HL-60 (cell line): Measurements from ENCODE around the gene HOXA11.
A peak's percentile ranks its signal among the peaks of the same experiment; 100 is the strongest.

ENCODE experiments used
- DNase-seq, 2 experiments: peaks; one replicate each; pipeline ENCODE4 v3.0.0-alpha.2; 2010 to 2020; ENCODE audit warnings: low read depth in 1 of 2, low spot score in 1 of 2
- H3K27ac ChIP-seq: fragments of 250-450 bp; sonication (Bioruptor Pico); replicated peaks from 2 replicates; pipeline ENCODE4 v1.5.1; 2020; ENCODE audit warnings: mild to moderate bottlenecking, moderate library complexity
- H3K27me3 ChIP-seq: fragments of 250-450 bp; sonication (Bioruptor Pico); 2 replicates; pipeline ENCODE4 v1.5.1; 2021; ENCODE audit warnings: mild to moderate bottlenecking, moderate library complexity; ENCODE audit not compliant: insufficient read depth, poor library complexity, severe bottlenecking
- H3K4me3 ChIP-seq: replicated peaks from 2 replicates; pipeline ENCODE4 v1.5.1; 2011; ENCODE audit warnings: mild to moderate bottlenecking, control low read depth, low read length; ENCODE audit not compliant: insufficient read depth
- GABPA ChIP-seq: IDR thresholded peaks from 2 replicates; pipeline ENCODE4 v1.6.1; 2012; ENCODE audit warnings: low read depth
- POLR2AphosphoS5 ChIP-seq: IDR thresholded peaks from 2 replicates; pipeline ENCODE4 v1.6.1; 2012; ENCODE audit warnings: low read depth
- SPI1 ChIP-seq: IDR thresholded peaks from 2 replicates; pipeline ENCODE4 v1.6.1; 2012; ENCODE audit warnings: low read depth, mild to moderate bottlenecking, borderline replicate concordance
- long read RNA-seq: library from polyadenylated mRNA; unstranded; transcript quantifications from one replicate; pipeline ENCODE4 v2.0.0, GENCODE V29; 2020
- TF ChIP-seq, protein P1 (sequence below): IDR thresholded peaks from 2 replicates; pipeline ENCODE4 v1.6.1; 2012; ENCODE audit warnings: low read depth; ENCODE audit not compliant: insufficient replicate concordance
- TF ChIP-seq, protein P2 (sequence below): IDR thresholded peaks from one replicate; pipeline ENCODE4 v1.5.1; 2011; ENCODE audit warnings: low read length, control low read depth, inconsistent platforms; ENCODE audit not compliant: insufficient read depth

Gene HOXA11
- long read RNA-seq, transcript HOXA11-201 (2 exons, 2,295 nt), result major isoform, 9 of 9 reads
- long read RNA-seq, partial matches to known transcripts, result 0 of 9 reads
- long read RNA-seq, other reads (novel, unspliced or antisense), result 0 of 9 reads

DNA sequence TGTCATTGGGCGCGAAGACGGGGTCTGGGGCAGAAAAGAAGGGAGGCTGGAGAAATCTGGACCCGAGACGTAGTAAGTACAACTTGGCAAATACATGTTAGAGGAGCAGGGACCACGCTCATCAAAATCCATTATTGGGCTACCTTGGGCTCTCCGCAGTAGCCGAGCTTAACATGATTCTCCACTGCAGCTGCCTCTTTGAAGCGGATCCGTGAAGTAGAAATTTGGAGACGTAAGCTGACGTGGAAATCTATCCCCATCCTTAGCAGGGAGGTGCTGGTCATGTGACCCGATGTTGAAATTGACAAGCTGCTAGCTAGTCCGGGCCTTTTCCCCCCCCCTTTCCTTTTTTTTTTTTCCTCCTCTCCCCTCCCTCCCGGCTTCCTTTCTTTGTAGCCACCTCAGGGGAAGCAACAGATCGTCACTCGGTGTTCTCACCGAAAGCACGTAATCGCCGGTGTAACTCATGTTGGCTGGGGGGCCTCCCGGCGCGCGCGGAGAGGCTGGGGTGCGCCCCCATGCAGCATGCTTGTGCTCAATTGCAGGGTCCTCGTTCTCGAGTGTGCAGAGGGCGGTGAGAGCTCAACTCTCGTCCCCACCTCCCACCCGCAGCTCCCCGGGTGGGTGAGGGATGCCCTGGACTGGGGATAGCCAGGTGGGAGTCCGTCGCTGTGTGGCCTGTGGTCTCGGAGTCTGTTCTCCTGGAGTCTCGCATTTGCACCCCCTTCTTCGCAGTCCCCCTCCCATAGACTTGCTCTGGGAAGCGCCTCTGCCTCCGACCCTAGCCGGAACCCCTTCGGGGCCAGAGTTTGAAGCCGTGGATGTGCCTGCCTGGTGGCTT lies at the start of gene HOXA11:
HOXA11 (minus strand) TSS at position 220 of the 841 bp plus-strand sequence; CDS start at position 132, 88 bp downstream.
- H3K27me3 ChIP-seq, result peaks cover 58% of the 10 kb centered on the region
- H3K27ac ChIP-seq, result no peak within 1 kb of the TSS
- peak; percentile 71 to 88 for DNase-seq

DNA sequence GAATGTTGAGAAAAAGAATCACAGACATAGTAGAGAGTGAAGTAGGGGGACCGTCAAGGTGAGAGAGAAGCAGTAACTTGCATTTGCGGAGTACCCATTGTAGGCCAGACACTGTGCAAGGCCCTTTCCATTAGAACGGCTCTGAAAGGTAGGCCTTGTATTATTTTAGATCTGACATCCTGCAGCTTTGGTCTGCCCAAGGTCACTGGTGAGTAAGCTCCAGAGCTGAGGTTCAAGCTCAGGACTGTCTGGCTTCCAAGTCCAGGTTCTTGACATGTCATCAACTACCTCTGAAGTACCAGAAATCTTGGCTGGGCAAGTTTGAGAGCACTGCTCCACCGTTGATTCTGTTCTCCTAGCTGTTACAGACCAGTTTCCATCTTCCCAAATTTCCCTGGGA lies 44.4 kb upstream of the HOXA11 start:
- no peak for DNase-seq
- Histone ChIP-seq H3K4me3 (no peak overlapping the region), H3K27ac (no peak overlapping the region), H3K27me3 (peaks cover 32% of the 10 kb centered on the region)
- TF ChIP-seq POLR2AphosphoS5, result no peak
- TF ChIP-seq, protein P1, sequence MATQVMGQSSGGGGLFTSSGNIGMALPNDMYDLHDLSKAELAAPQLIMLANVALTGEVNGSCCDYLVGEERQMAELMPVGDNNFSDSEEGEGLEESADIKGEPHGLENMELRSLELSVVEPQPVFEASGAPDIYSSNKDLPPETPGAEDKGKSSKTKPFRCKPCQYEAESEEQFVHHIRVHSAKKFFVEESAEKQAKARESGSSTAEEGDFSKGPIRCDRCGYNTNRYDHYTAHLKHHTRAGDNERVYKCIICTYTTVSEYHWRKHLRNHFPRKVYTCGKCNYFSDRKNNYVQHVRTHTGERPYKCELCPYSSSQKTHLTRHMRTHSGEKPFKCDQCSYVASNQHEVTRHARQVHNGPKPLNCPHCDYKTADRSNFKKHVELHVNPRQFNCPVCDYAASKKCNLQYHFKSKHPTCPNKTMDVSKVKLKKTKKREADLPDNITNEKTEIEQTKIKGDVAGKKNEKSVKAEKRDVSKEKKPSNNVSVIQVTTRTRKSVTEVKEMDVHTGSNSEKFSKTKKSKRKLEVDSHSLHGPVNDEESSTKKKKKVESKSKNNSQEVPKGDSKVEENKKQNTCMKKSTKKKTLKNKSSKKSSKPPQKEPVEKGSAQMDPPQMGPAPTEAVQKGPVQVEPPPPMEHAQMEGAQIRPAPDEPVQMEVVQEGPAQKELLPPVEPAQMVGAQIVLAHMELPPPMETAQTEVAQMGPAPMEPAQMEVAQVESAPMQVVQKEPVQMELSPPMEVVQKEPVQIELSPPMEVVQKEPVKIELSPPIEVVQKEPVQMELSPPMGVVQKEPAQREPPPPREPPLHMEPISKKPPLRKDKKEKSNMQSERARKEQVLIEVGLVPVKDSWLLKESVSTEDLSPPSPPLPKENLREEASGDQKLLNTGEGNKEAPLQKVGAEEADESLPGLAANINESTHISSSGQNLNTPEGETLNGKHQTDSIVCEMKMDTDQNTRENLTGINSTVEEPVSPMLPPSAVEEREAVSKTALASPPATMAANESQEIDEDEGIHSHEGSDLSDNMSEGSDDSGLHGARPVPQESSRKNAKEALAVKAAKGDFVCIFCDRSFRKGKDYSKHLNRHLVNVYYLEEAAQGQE, result no peak
- TF ChIP-seq SPI1, result no peak
- no peak for TF ChIP-seq GABPA
- TF ChIP-seq, protein P2, sequence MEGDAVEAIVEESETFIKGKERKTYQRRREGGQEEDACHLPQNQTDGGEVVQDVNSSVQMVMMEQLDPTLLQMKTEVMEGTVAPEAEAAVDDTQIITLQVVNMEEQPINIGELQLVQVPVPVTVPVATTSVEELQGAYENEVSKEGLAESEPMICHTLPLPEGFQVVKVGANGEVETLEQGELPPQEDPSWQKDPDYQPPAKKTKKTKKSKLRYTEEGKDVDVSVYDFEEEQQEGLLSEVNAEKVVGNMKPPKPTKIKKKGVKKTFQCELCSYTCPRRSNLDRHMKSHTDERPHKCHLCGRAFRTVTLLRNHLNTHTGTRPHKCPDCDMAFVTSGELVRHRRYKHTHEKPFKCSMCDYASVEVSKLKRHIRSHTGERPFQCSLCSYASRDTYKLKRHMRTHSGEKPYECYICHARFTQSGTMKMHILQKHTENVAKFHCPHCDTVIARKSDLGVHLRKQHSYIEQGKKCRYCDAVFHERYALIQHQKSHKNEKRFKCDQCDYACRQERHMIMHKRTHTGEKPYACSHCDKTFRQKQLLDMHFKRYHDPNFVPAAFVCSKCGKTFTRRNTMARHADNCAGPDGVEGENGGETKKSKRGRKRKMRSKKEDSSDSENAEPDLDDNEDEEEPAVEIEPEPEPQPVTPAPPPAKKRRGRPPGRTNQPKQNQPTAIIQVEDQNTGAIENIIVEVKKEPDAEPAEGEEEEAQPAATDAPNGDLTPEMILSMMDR, result no peak

More for the DNA sequence above, at the start of gene HOXA11:
- TF ChIP-seq SPI1, result no peak; the same call in 1 of the 2 replicates
- TF ChIP-seq, protein P1, result no peak
- TF ChIP-seq GABPA, result no peak
- TF ChIP-seq, protein P2, result no peak
- TF ChIP-seq POLR2AphosphoS5, result no peak
- H3K4me3 ChIP-seq, result peak within 1 kb of the TSS; percentile 54

DNA sequence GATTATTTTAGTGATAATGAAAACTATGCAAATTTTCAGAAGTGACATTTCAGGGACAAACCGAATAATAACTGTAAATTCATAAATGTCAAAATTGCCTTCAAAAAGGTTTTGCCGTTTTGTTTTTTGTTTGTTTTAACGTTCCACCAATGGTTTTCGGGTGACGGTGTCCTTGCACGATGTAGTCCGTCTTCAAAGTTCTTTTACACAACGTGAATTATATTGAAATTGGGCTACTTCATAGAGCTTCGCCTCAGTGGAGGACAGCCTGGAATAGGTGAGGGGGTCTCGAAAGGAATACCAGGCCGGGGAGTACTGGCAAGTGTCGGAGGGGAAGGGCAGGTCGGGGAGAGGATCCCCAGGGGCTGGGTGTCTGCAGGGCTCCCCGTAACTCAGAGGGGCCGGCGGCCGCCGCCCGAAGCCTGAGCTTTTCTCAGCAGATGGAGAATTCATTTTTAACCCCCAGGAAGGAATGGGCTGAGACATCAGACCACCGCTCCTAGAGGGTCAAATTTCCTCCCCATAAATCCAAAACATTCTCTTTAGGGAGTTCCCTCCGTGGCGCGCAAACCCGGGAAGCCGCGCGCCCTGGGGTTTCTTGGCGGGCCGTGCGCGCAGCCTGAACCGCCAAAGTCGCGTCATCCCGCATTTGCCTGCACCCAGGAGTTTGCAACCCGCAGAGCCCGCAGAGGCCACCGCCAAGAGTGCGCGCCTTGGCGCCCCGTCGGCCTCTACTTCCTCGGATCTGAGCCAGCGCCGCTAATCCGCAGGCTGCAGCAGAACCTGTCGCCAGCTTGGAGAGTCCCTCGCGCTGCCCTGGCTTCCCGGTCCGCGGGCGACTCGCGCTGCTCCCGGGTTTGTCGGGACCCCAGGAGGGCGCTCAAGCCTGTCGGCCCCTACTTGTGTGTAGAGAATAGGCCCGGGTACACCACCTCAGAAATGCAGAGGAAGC lies 40.2 kb upstream of the HOXA11 start:
- Histone ChIP-seq H3K27ac (no peak overlapping the region), H3K4me3 (no peak overlapping the region), H3K27me3 (peaks cover 68% of the 10 kb centered on the region)
- DNase-seq, result no peak
- TF ChIP-seq, protein P1, result no peak
- no peak for TF ChIP-seq POLR2AphosphoS5
- TF ChIP-seq, protein P2, result no peak
- no peak for TF ChIP-seq SPI1
- no peak for TF ChIP-seq GABPA
